HUDEP-2 (cell line): ENCODE measurements around the gene SLC22A23.
A peak's percentile ranks its signal among the peaks of the same experiment; 100 is the strongest.

Source experiments
- DNase-seq, 76 experiments: peaks; one replicate each; lab custom pipeline; 2025; ENCODE audit not compliant: unreplicated experiment in 76 of 76; lab: John Stamatoyannopoulos, UW

The SLC22A23 gene

DNA sequence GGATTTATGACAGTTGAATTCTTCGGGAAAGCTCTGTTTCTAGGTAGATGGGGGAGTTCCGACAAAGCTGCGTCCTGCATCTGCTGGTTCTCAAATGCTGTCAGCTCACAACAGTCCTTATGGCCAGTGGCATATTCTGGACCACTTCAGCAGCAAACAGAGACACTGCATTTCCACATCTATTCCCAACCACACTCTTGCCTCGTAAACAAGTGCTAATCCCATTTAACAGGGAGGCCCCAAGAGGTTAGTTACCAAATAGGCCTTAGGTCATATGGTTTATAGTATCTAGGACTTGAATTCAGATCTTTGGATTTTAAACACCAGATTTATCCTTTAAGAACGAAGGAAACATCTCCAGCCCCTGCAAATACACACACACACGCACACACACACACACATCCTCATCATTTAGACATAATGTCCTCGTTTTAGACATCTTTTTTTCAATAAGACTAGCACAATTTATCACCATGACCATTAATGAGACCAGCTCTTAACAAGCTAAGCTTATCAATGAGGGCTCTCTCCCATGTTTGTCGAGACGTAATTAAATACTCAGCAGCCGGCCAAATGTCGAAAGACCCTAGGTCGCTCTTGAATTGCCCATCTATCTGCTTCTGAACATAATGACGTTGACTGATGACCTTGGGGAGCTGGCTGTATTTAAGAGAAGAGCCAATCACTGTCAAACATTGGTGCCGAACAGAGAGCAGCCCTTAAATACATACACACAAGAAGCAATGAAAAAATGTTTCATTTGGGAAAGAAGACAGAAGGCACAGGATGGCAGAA is 113.6 kb downstream of the SLC22A23 start:
- no peak for DNase-seq

DNA sequence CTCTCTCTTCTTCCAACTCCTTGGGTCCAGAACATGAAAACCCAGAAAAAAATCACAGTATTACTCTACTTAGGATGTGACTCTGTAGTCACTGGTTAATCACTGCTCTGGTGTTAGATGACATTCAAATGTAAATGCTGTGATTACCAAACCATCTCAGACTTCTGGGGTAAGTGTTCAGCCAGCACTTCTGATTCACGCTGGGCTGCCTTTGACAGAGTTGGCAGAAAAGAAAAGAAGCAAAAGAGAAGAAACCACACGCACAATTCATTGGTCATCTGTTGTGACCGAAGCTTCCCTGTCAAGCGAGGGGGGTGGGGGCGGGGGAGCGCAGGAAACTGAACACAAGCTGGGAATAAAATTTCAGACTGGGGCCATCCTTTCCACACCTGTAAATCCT is 115.4 kb downstream of the SLC22A23 start:
- DNase-seq: no peak

DNA sequence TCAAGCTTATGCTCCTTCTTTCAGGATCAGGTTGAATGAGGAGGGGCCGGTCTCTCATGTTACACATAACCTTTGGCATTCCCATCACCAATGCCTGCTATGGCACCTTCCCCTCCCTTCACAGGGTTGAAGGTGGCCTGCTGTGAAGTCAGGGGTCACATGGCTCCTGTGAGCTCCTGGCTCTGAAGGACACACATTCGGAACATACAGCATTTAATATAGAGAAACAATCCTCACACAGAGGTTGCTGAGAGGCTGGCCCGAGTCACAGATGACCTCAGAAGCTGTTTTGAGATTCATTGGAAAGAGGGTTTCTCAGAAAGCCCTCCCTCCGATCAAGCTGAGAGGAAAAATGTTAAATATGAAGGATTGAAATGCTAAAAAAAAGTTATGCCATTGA is 116.0 kb downstream of the SLC22A23 start:
- no peak for DNase-seq

DNA sequence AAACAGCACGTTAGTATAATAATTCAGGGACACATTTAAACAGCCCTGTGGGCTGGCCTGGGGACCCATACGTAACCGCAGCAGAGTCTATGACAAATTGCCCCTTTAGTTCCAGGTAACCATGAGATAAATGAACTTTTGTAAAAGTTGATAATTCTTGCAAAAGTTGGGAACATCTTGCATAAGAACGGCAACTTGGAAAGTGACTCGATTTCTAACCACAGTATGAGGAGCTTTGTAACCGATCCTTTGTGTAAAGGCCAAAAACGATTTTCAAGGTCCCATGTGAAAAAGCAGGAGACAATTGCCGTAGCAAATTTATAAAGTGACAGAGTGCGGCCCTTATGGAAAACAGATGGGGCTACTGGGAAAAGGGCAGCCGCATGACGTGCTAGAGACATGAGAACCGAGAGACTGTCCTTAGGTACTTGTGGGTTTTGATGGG is 116.5 kb downstream of the SLC22A23 start:
- no peak for DNase-seq

DNA sequence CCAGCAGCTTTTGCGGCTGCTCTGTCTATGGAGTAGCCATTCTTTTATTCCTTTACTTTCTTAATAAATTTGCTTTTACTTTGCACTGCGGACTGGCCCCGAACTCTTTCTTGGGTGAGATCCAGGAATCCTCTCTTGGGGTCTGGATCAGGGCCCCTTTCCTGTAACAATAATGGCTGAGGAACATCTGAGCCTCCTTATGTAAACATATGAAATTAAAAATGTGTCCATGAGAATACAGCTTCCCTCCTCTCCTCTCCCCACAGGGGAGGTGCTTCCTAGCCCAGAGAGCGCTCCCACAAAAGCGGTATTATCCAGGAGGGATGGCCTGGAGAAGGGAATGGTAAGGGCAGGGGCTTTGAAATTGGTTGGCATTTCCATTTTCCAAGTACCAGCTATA is 117.0 kb downstream of the SLC22A23 start:
- no peak for DNase-seq

DNA sequence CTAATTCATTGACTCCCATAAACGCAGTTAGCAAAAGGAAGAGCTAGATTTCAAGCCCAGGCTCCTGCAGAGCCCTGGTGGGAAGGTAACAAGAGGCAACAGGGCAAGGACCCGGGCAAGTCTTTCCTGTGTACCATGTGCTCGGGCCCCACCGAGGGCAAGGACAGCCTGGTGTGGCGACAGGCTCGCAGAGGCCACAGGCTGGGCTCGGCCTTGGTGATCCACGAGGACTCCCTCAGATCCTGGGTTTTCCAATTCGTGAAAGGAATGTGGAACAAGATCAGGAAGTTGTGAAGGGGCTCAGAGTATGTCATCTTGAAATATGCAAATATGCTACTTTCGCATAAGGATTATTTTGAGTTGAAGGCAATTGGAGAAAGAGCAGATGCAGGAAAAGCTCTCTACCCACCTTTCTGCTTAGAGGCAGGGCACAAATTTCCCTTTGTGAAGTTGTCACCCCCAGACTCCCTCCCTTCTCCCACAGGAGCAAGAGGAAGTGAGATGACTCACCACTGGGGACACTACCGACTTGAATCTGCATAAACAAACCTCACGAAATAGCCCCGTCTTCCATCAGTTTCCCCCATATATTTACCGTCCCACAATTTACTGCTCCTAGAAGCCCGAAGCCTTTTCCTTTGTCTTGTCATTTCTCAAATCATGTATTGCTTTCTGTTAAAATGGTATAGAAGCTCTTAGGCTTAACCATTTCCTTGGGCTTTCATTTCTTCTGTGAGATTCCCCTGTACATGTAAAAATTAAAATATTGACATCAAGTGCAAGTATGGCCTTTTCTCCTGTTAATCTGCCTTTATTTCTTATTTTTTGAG is 119.1 kb downstream of the SLC22A23 start:
- DNase-seq: peak in 3 of 76 experiments; percentile 19 to 38 (median 31)

DNA sequence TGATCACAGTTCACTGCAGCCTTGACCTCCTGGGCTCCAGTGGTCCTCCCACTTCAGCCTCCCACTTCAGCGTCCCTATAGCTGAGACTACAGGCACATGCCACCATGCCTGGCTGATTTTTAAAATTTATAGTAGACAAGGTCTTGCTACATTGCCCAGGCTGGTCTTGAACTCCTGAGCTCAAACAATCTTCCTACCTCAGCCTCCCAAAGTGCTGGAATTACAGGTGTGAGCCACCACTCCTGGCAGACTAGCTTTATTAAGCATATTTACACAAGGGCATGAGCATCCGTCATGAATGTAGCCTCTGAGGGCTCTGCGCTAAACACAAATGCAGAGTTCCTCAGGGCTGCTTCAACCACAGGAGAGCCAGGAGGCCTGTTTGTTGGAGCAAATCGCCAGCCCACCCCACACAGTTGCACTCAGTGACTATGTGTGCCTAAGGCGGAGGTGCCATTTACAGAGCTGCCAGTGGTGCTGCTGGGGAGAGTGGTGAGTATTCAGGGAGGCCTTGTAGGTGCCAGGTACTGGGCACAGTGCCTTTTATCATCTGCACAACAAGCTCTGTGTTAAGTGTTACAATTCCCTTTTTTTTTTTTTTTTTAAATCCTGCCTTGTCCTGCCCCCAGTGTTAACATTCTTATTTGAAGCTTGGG is 119.9 kb downstream of the SLC22A23 start:
- no peak for DNase-seq

DNA sequence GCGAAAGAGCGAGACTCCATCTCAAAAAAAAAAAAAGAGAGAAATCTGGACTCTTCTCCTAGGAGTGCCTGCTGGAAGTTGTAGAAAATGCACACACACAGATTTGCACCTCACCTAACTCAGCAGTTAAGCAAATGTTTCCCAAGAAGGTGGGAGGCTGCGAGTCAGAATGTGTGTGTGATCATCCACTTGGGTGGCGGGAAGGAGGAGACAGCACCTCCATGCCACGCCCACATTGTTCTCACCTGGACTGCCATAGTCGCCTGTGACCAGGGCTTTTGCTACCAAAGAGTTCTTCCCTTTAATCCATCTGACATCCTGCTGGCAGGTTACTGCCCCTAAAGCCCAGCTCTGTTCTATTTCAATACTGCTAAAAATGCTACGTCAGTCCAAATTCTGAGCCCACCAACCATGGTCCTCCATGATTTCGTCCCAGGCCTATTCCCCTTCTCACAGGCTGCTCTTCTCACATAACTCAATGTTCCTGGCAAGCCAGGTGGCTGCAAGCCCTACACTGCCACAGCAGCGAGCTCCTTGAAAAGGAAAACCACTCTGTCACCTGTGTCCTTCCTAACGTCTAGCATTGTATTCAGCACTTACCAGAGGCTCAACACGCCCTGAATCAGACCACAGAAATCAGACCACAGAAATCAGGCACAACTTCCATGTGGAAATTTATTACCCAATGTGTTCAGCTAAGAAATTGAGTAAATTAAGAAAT is 120.6 kb downstream of the SLC22A23 start:
- no peak for DNase-seq

DNA sequence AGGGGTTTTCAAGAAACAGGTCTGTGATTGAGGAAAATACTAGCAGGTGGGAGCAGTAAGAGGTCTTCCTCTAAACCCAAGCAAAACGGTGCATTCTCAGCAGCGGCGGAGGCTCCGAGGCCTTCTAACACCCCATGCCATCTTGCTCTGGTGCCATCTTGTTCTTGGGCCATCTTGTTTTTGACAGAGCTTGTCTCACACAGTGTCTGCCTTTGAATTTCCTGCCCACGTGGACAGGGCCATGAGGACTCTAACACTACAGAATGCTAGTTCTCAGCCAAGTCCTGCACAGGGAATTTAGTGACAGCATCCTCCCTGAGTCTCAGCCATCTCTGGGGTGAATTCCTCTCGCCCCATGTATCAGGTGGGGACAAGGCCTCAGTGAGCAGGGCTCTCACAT is 121.7 kb downstream of the SLC22A23 start:
- no peak for DNase-seq

DNA sequence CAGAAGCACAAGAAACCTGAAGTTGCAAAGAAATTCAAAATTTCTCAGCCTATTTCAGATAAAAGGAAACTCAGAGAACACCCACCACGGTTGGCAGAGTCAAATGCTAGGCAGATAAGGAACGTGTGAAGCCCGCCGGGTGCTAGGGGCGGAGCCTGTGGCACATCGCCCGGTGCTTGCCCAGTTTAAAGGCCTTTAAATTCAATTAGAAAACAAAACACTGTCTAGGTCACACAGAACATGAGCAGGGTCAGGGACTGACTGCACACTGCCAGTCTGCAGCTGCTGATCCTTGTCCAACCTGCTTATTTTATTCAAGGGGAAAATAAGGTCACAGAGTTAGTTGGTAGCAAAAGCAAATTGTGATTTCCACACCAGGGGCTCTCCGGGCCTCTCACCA is 122.3 kb downstream of the SLC22A23 start:
- peak in 73 of 76 experiments; percentile 45 to 94 (median 84) for DNase-seq

DNA sequence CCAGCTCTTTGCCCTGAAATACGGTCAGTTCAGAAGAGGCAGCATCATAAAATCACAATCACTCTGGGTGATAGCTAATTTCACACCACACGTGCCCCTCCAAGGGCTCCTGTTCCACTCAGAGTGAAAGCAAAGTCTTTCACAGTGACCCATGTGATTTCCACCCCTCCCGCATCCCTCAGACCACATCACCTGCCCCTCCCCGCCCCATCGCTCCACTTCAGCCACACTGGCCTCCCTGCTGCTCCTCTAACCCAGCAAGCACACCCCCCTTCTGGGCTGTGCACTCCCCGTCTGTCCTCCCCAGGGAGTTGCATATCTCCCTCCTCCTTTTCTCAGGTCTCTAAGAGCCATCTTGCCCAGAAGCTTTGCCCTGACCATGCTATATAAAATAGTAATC is 123.6 kb downstream of the SLC22A23 start:
- DNase-seq: no peak

DNA sequence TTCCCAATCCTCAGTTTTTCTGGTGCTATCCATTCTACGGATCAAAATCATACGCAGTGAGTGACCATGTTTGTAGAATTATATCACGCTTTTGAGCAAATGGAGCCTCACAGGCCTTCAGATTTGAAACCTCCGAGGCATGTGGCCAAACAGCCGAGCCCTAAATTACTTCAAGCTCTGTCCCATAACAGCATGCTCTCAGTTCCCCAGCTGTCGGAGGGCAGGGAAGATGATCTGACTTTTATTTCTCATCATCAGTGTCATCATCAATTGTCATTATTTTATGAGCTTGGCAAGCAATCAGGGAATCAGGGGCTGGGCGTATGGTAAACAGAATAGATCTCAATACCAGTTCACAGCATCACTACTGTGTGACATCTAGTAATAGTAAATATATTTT is 124.9 kb downstream of the SLC22A23 start:
- no peak for DNase-seq

DNA sequence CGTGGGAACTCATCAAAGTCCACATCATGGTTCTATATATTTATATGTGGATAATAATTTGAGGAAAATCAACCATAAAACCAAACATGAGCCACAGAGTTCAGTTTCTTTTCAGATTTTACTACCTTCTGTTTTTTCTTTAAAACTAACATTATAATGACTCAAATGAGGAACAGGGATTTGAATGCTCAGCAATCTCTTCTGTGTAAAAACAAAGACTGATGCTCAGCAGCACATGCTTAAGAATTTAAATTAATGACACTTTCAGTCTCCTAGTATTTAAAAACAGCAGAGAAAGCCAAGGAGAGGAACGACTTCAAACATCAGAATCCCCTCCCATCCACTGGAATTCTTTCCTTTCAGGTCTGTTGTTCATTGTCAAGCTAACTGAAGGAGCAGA is 125.4 kb downstream of the SLC22A23 start:
- DNase-seq: no peak

DNA sequence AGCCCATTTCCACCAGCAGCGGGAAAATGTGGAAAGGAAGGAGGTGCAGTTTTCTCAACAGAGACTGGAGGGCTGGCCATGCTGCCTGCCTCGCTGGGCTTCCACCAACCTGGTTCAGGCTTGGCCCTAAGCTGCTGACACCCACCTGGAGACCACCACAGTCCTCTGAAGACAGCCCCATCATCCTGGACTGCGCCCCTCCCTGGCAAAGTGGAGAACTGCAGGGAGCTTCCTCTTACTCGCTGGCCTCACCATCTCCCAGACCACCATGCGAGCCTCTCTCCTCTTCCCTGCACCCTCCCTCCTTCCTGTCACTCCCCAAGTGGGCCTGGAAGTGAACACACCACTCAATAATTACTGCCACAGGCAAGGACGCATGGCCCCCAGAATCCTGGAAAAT is 126.7 kb downstream of the SLC22A23 start:
- no peak for DNase-seq

DNA sequence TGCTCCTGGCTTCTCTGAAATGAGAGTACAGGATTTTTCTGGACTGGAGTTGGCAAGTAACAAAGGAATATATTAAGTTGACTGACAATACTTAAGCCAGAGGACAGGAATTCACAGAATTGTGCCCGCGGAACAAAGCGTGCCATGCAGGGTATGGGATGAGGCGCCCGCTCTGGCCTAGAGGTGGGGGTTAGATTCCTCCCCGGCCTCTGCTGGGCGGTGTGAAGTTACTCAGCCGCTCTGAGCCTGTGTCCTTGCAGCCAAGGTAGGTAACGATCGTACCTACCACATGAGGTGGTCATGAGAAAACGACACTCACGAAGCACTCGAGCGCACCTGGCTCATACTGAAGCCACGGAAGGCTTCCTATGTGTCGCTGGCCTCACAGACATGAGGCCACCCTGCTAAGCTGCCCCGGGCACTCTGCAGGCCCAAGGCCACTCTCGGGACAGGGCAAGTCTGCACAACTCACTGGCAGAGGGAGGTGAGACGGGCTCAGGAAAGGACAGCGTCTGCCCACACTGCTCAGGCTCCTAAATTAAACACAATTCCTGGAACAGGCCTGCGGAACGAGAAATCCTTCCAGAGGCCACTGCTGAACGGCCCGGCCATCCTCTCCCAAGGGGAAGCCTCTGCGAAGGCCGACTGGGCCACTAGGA is 127.3 kb downstream of the SLC22A23 start:
- DNase-seq: no peak

DNA sequence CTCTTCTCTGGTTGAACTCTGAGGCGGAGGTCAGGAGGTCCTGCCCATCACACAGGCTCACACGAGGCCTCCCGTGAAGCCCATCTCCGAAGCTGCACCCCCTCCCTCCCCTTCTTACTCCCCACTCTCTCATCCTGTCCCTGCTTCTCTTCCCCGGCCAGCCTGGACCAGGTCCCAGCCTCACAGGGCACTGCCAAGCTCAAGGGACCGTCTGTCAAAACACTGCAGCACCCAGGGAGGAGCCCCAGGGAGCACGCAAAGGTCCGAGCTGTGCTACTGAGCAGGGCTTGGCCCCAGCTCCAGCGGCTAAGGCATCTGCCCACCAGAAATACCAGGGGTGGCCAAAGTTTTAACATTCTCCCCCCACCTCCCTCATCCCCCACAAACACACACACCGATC is 128.1 kb downstream of the SLC22A23 start:
- no peak for DNase-seq

DNA sequence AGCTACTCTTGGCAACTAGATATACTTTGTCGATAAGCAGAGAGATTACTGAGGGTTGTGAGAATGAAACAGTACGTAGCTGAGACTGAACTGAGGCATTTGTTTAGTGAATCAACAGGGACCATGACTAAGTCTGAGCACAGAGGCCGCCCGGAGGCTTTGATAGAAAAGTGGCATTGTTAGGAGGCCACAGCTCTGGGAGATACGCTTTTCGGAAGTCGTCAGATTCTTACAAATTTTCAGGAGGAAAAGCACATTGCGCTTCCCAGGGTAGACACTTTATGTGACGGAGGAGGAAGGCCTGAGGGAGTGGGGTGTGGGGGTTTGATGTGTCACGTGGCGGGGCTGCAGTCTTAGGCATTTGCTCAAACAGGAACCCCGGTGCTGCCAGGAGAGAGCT is 128.7 kb downstream of the SLC22A23 start:
- DNase-seq: no peak

DNA sequence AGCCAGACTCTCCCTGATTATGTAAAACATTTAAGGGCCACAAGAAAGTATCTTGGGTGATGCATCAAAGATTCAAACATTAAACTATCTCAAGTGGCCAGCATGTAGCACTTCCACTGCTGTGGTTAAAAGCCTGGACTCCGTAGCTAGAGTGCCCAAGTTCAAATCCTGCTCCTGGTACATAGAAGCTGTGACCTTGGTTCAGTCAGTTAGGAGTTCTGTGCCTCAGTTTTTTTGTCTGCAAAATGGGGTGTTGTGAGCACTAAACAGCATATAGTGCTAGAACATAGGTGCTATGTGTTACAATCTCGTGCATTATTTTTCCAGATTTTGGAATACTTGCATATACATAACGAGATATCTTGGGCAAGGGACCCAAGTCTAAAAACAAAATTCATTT is 129.4 kb downstream of the SLC22A23 start:
- no peak for DNase-seq

DNA sequence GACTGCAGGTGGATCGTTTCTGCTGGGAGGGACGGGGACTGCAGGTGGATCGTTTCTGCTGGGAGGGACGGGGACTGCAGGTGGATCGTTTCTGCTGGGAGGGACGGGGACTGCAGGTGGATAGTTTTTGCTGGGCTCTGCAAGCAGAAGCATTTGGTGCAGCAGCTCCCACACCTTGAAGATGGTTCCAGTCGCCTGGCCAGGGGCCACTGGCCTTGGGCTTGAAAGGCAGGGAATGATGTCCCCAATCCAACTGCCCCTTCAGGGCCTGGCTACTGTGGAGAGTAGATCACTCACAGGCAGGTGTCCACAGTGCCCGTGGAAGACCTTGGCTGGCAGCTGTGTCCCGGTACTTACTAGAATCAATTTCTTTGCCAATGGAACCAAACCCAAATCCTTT is 129.9 kb downstream of the SLC22A23 start:
- DNase-seq: no peak
